ENCODE results near the gene FAM13A.

FAM13A gene

GRCh38 chr4:88758264-88758663 lies 298.7 kb downstream of the FAM13A start:
- no peak for DNase-seq (ENCODE audit: insufficient read length, low spot score)
- FAIRE-seq, result no peak

DNA sequence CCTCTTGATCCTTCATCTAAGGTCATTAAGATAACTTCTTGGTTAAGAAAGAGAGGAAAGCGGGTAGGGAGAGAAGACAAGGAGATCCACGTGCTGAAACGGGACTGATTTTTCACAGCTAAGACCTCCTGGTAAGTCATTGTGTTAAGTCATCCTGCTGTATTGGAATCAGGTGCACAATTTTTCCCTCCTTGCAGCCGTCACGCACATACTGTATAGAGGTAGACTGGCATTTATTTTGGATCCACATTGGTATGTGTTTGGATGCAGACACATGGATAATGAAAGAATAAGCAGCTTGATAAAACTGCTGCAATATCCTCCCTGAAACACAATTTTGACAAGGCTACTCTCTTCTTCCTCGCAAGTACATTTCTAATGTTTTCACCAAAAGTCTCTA lies 299.2 kb downstream of the FAM13A start:
- FAIRE-seq, result no peak
- no peak for DNase-seq (ENCODE audit: insufficient read length, low spot score)

- DNase-seq (ENCODE audit: insufficient read length, low spot score) (no peak), FAIRE-seq (no peak)
These were observed 299.9 kb downstream of the FAM13A start for GRCh38 chr4:88757067-88757466.

- no peak for DNase-seq (ENCODE audit: insufficient read length, low spot score)
- FAIRE-seq, result no peak
These were observed 300.8 kb downstream of the FAM13A start for GRCh38 chr4:88756149-88756548.

GRCh38 chr4:88755454-88755853 lies 301.5 kb downstream of the FAM13A start:
- FAIRE-seq (no peak), DNase-seq (ENCODE audit: insufficient read length, low spot score) (no peak)

DNA sequence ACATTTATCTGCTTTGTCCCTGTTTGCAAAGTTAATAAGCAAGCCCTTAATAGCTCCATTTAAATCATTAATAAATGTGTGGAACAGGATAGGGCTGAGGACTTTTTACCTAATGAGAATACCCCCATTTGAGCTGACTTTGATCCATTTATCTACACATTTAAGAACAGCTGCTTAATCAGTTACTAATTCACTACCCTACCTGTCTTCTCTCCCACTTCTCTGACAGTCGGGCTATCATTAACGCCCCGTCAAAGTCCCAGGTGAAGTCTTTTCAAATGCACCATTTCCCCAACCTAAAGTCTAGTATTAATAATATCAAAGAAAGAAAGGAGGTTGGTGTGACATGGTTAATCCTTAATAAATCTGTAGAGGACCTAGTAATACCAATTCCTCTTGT lies 302.2 kb downstream of the FAM13A start:
- DNase-seq (ENCODE audit: insufficient read length, low spot score), result no peak
- FAIRE-seq, result no peak

DNA sequence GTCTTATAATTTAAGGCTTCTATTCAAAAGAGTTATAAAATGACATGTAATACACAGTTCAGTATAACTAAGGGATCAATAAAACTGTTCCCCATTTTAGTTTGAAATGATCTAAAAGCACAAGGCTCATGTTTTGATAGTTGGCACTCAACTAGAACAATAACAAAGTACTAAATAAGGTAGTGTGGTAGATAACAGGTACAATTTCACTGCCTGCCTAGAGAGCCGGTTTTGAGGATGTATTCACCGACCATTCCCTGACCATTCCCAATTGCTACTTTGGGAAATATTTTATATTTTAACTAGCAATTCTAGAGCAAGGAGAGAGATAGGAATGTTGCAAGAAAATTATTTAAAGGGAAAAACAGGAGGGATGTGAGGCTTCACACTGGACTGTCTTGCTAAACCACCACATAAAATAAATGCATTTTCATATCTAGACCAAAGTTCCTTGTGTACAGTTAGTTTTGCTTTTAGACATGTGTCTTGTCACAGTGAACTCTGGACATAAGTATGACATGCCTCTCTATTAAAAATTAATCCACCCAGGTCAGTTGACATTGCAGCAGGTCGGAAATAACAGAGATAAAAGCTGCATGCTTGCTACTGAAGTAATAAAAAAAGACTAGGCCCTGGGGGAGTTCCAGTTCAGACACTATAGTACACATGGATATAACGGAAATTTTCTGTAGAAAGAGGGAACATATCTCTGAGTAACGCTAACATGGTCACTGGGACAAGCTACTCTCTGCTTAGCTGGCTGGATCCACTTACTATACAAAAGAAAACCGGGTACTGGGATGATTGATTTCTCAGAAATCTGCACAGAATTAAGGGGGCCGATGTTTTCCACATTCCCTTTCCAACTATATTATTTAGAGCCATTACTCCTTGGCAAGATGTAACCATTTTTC lies 303.1 kb downstream of the FAM13A start:
- FAIRE-seq, result no peak

DNA sequence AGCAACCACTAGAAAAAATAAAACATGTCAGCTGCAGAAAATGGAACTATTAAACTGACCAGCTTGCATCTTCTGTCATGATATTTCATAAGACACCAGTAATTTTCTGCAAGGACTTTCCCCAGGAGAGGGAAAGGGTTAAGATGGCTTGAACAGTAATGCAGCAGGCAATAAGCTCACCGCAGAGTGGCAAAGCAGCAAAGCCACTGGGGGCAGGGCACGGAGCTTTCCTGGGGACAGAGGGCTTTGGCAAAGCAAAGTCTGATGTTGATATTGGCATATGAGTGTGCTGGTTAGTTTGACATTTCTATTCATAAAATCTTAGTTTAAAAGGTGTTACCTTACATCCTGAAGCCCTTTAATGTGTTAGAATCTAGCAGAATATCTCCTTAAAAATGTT lies 304.2 kb downstream of the FAM13A start:
- DNase-seq (ENCODE audit: insufficient read length, low spot score), result no peak
- no peak for FAIRE-seq

More for the DNA sequence above, 303.1 kb downstream of the FAM13A start:
- DNase-seq (ENCODE audit: insufficient read length, low spot score), result no peak

DNA sequence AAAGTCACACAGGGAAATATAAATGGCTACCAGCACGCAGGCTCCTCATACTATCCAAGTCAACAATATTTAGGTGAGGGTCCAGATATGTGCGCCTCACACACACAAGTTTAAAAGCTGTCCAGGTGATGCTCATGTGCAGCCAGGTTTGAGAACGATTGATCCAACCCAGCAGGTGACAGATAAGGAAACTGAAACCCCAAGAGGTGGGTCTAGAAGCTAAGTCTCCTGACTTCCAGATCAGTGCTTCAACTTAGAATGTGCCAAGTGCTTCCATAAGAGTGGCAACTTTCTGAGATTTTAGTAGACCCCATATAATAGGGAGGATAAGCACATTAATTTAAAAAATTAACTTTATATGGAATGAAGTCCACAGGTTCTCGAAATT lies 304.9 kb downstream of the FAM13A start:
- FAIRE-seq, result no peak
- DNase-seq (ENCODE audit: insufficient read length, low spot score), result no peak

GRCh38 chr4:88751258-88752075 lies 305.5 kb downstream of the FAM13A start:
- FAIRE-seq (no peak), DNase-seq (ENCODE audit: insufficient read length, low spot score) (no peak)

DNA sequence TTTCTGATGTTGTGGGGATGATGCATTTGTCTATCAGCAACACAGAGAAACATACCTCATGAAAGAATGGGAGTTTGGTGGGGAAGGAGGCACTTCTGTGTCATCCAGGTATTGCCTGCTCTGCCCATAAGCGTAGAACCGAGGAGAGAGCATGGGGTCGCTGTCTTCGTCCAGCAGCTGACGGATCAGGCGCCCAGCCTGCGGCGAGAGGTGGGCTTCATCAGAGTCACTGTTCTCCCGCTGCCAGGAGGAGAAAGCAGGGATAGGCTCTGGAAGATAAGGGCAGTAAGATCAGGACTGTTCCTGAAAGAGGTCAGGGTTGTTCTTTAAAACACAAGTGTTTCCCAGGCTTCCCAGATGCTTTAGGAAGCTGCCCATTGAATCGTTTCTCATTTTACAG lies 306.6 kb downstream of the FAM13A start:
- DNase-seq (ENCODE audit: insufficient read length, low spot score) (no peak), FAIRE-seq (no peak)

DNA sequence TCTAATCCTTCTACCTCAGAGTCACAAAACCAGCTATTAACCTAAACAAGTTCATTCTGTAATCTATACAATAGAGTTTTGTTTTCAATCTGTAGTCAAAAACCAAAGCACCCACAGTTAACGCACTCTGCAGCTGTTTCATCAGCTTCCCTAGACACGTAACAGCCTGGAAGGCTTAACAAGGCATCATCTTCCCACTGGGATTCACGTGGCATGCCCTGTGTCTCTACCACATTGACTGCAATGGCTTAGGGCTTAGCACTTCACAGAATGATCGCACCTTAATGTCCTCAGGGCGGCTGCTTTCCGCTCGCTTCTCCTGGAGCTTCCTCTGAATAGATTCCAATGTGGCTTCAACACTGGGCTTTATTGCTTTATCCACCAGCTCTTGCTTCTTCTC lies 309.6 kb downstream of the FAM13A start:
- FAIRE-seq (no peak), DNase-seq (ENCODE audit: insufficient read length, low spot score) (no peak)

DNA sequence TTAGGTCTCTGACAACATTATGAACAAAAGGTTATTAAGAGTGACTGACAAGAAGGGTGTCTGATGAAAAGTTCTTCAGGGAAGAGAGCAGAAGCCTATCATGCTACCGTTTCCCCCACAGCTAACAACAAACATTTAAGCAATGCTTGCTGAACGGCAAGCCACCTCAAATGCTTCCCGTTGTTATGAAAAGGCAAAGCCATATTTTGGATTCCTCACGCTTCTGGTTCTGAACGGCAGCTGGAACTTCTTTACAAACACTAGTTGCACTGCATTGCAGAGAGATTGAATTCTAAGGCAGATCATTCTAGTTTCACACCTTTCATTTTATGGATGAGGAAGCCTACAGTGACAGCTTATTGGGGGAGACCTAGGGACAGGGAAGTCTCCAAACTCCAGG lies 310.8 kb downstream of the FAM13A start:
- no peak for DNase-seq (ENCODE audit: insufficient read length, low spot score)
- FAIRE-seq, result no peak

DNA sequence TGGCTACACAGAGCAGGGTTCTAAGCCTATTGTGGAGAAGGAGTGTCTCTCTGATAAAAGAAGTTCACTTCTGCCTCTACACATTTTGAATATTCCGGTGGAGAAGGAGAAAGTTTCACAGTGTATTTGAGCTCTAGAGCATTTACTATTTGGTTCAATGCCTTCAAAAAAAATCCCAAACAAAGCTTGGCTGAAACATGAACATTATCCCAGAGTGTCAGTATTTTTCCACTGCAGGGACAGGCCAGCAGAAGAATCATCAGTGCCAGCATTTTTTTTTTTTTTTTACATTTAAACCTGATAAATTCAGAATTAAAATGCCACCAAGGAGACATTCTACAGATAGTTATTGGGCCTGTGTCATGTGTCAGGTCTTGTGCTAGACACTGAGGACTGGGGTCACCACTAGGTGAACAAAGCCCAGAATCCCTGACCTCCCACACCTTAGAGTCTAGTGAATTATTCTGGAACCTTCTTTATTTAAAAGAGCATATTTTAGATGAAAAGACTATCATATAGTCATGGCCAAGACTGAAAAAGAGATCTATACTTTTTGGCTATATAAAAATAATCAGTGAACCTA lies 311.3 kb downstream of the FAM13A start:
- DNase-seq (ENCODE audit: insufficient read length, low spot score) (no peak), FAIRE-seq (no peak)

- DNase-seq (ENCODE audit: insufficient read length, low spot score) (no peak), FAIRE-seq (no peak)
These were observed 311.8 kb downstream of the FAM13A start for GRCh38 chr4:88745175-88745574.

DNA sequence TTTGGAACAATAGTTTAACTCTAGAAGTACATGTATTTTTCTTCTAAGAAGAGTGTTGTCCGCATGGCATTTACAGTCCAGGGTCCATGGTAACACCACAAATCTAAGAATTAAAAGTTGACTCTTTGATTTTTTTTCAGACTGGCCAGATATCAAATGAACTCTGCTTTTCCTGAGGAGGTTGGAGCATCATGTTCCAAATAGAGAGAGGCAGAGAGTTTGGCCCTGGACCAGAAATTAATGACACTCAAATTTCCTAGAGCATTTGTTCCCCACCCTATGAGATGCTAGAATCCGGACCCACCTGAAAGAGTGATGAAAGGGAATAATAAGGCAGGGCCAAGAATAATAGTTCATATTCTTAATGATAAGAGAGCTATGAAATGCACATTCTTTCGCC lies 312.4 kb downstream of the FAM13A start:
- no peak for FAIRE-seq
- no peak for DNase-seq (ENCODE audit: insufficient read length, low spot score)

- DNase-seq (ENCODE audit: insufficient read length, low spot score) (no peak), FAIRE-seq (no peak)
These were observed 313.3 kb downstream of the FAM13A start for GRCh38 chr4:88743696-88744095.

- DNase-seq (ENCODE audit: insufficient read length, low spot score), result no peak
- no peak for FAIRE-seq
These were observed 314.4 kb downstream of the FAM13A start for GRCh38 chr4:88742561-88742960.

GRCh38 chr4:88738180-88738579 lies 318.8 kb downstream of the FAM13A start:
- DNase-seq (ENCODE audit: insufficient read length, low spot score), result no peak
- no peak for FAIRE-seq

- FAIRE-seq (no peak), DNase-seq (ENCODE audit: insufficient read length, low spot score) (peak; percentile 3)
These were observed 319.6 kb downstream of the FAM13A start for GRCh38 chr4:88737307-88737941.

GRCh38 chr4:88736264-88736663 lies 320.7 kb downstream of the FAM13A start:
- no peak for DNase-seq (ENCODE audit: insufficient read length, low spot score)
- FAIRE-seq, result no peak

All from HTR-8/SVneo (cell line).